ENCODE results near the gene FOXP1.

Gene FOXP1

GRCh38 chr3:71495708-71496472 lies 87.6 kb downstream of the FOXP1 start:
- Histone ChIP-seq H3K4me1 (ENCODE audit: control insufficient read depth, insufficient read depth, low read length) (peaks cover 17% of the 10 kb centered on the region), H3K9ac (ENCODE audit: low read length in 2 of 2) (no peak overlapping the region), H3K4me3 (ENCODE audit: low read length in 2 of 2) (peak overlapping the region in 1 of 2 donors; percentile 0), H3K36me3 (ENCODE audit: control insufficient read depth in 2 of 2, insufficient read depth in 2 of 2, low read length in 2 of 2) (peaks cover 3 to 4% of the 10 kb centered on the region in 2 donors), H3K27ac (ENCODE audit: low read length) (peak overlapping the region; percentile 19), H3K9me3 (ENCODE audit: control insufficient read depth in 2 of 2, low read length in 2 of 2) (peaks cover 0 to 5% of the 10 kb centered on the region in 2 donors), H3K27me3 (ENCODE audit: control insufficient read depth in 1 of 2, insufficient read depth in 2 of 2, low read length in 2 of 2) (no peaks in the 10 kb centered on the region)

GRCh38 chr3:71494212-71494611 lies 89.3 kb downstream of the FOXP1 start:
- no peak overlapping the region for H3K9ac ChIP-seq (ENCODE audit: low read length in 2 of 2)
- H3K4me1 ChIP-seq (ENCODE audit: control insufficient read depth, insufficient read depth, low read length): peaks cover 17% of the 10 kb centered on the region
- peaks cover 0 to 5% of the 10 kb centered on the region in 2 donors for H3K9me3 ChIP-seq (ENCODE audit: control insufficient read depth in 2 of 2, low read length in 2 of 2)
- peaks cover 3 to 4% of the 10 kb centered on the region in 2 donors for H3K36me3 ChIP-seq (ENCODE audit: control insufficient read depth in 2 of 2, insufficient read depth in 2 of 2, low read length in 2 of 2)
- no peaks in the 10 kb centered on the region for H3K27me3 ChIP-seq (ENCODE audit: control insufficient read depth in 1 of 2, insufficient read depth in 2 of 2, low read length in 2 of 2)
- H3K27ac ChIP-seq (ENCODE audit: low read length): no peak overlapping the region
- H3K4me3 ChIP-seq (ENCODE audit: low read length in 2 of 2): no peak overlapping the region

GRCh38 chr3:71492974-71493771 lies 90.4 kb downstream of the FOXP1 start:
- no peak overlapping the region for H3K27ac ChIP-seq (ENCODE audit: low read length)

GRCh38 chr3:71492566-71492965 lies 91.0 kb downstream of the FOXP1 start:
- Histone ChIP-seq H3K4me1 (ENCODE audit: control insufficient read depth, insufficient read depth, low read length) (peaks cover 13% of the 10 kb centered on the region), H3K4me3 (ENCODE audit: low read length in 2 of 2) (no peak overlapping the region), H3K27me3 (ENCODE audit: control insufficient read depth in 1 of 2, insufficient read depth in 2 of 2, low read length in 2 of 2) (no peaks in the 10 kb centered on the region), H3K9me3 (ENCODE audit: control insufficient read depth in 2 of 2, low read length in 2 of 2) (peaks cover 0 to 5% of the 10 kb centered on the region in 2 donors), H3K27ac (ENCODE audit: low read length) (no peak overlapping the region), H3K36me3 (ENCODE audit: control insufficient read depth in 2 of 2, insufficient read depth in 2 of 2, low read length in 2 of 2) (peaks cover 3 to 4% of the 10 kb centered on the region in 2 donors), H3K9ac (ENCODE audit: low read length in 2 of 2) (no peak overlapping the region)

More at GRCh38 chr3:71492974-71493771, 90.4 kb downstream of the FOXP1 start:
- Histone ChIP-seq H3K4me3 (ENCODE audit: low read length in 2 of 2) (no peak overlapping the region), H3K27me3 (ENCODE audit: control insufficient read depth in 1 of 2, insufficient read depth in 2 of 2, low read length in 2 of 2) (no peaks in the 10 kb centered on the region), H3K9me3 (ENCODE audit: control insufficient read depth in 2 of 2, low read length in 2 of 2) (peaks cover 0 to 5% of the 10 kb centered on the region in 2 donors), H3K4me1 (ENCODE audit: control insufficient read depth, insufficient read depth, low read length) (peaks cover 15% of the 10 kb centered on the region), H3K9ac (ENCODE audit: low read length in 2 of 2) (no peak overlapping the region), H3K36me3 (ENCODE audit: control insufficient read depth in 2 of 2, insufficient read depth in 2 of 2, low read length in 2 of 2) (peaks cover 3 to 4% of the 10 kb centered on the region in 2 donors)

- Histone ChIP-seq H3K27me3 (ENCODE audit: control insufficient read depth in 1 of 2, insufficient read depth in 2 of 2, low read length in 2 of 2) (no peaks in the 10 kb centered on the region), H3K9me3 (ENCODE audit: control insufficient read depth in 2 of 2, low read length in 2 of 2) (peaks cover 0 to 5% of the 10 kb centered on the region in 2 donors), H3K27ac (ENCODE audit: low read length) (no peak overlapping the region), H3K36me3 (ENCODE audit: control insufficient read depth in 2 of 2, insufficient read depth in 2 of 2, low read length in 2 of 2) (peaks cover 3 to 4% of the 10 kb centered on the region in 2 donors), H3K4me1 (ENCODE audit: control insufficient read depth, insufficient read depth, low read length) (peaks cover 3% of the 10 kb centered on the region), H3K4me3 (ENCODE audit: low read length in 2 of 2) (no peak overlapping the region), H3K9ac (ENCODE audit: low read length in 2 of 2) (no peak overlapping the region)
Observed at GRCh38 chr3:71491154-71491752, 92.3 kb downstream of the FOXP1 start.

- Histone ChIP-seq H3K4me3 (ENCODE audit: low read length in 2 of 2) (no peak overlapping the region), H3K4me1 (ENCODE audit: control insufficient read depth, insufficient read depth, low read length) (no peaks in the 10 kb centered on the region), H3K9ac (ENCODE audit: low read length in 2 of 2) (no peak overlapping the region), H3K27ac (ENCODE audit: low read length) (no peak overlapping the region), H3K27me3 (ENCODE audit: control insufficient read depth in 1 of 2, insufficient read depth in 2 of 2, low read length in 2 of 2) (no peaks in the 10 kb centered on the region), H3K36me3 (ENCODE audit: control insufficient read depth in 2 of 2, insufficient read depth in 2 of 2, low read length in 2 of 2) (peaks cover 3 to 4% of the 10 kb centered on the region in 2 donors), H3K9me3 (ENCODE audit: control insufficient read depth in 2 of 2, low read length in 2 of 2) (peaks cover 0 to 5% of the 10 kb centered on the region in 2 donors)
Observed at GRCh38 chr3:71490692-71491091, 92.8 kb downstream of the FOXP1 start.

- Histone ChIP-seq H3K36me3 (ENCODE audit: control insufficient read depth in 2 of 2, insufficient read depth in 2 of 2, low read length in 2 of 2) (peaks cover 3 to 4% of the 10 kb centered on the region in 2 donors), H3K9me3 (ENCODE audit: control insufficient read depth in 2 of 2, low read length in 2 of 2) (peaks cover 0 to 5% of the 10 kb centered on the region in 2 donors), H3K27me3 (ENCODE audit: control insufficient read depth in 1 of 2, insufficient read depth in 2 of 2, low read length in 2 of 2) (no peaks in the 10 kb centered on the region), H3K4me3 (ENCODE audit: low read length in 2 of 2) (no peak overlapping the region), H3K27ac (ENCODE audit: low read length) (no peak overlapping the region), H3K9ac (ENCODE audit: low read length in 2 of 2) (no peak overlapping the region), H3K4me1 (ENCODE audit: control insufficient read depth, insufficient read depth, low read length) (no peaks in the 10 kb centered on the region)
Observed at GRCh38 chr3:71489315-71489761, 94.2 kb downstream of the FOXP1 start.

- H3K27ac ChIP-seq (ENCODE audit: low read length): no peak overlapping the region
- no peak overlapping the region for H3K9ac ChIP-seq (ENCODE audit: low read length in 2 of 2)
- H3K36me3 ChIP-seq (ENCODE audit: control insufficient read depth in 2 of 2, insufficient read depth in 2 of 2, low read length in 2 of 2): peaks cover 3 to 4% of the 10 kb centered on the region in 2 donors
- no peak overlapping the region for H3K4me3 ChIP-seq (ENCODE audit: low read length in 2 of 2)
- no peaks in the 10 kb centered on the region for H3K4me1 ChIP-seq (ENCODE audit: control insufficient read depth, insufficient read depth, low read length)
- H3K27me3 ChIP-seq (ENCODE audit: control insufficient read depth in 1 of 2, insufficient read depth in 2 of 2, low read length in 2 of 2): no peaks in the 10 kb centered on the region
- peaks cover 0 to 5% of the 10 kb centered on the region in 2 donors for H3K9me3 ChIP-seq (ENCODE audit: control insufficient read depth in 2 of 2, low read length in 2 of 2)
Observed at GRCh38 chr3:71488882-71489281, 94.6 kb downstream of the FOXP1 start.

GRCh38 chr3:71488391-71488809 lies 95.1 kb downstream of the FOXP1 start:
- Histone ChIP-seq H3K27ac (ENCODE audit: low read length) (no peak overlapping the region), H3K4me3 (ENCODE audit: low read length in 2 of 2) (no peak overlapping the region), H3K9me3 (ENCODE audit: control insufficient read depth in 2 of 2, low read length in 2 of 2) (peaks cover 0 to 5% of the 10 kb centered on the region in 2 donors), H3K4me1 (ENCODE audit: control insufficient read depth, insufficient read depth, low read length) (no peaks in the 10 kb centered on the region), H3K27me3 (ENCODE audit: control insufficient read depth in 1 of 2, insufficient read depth in 2 of 2, low read length in 2 of 2) (no peaks in the 10 kb centered on the region), H3K36me3 (ENCODE audit: control insufficient read depth in 2 of 2, insufficient read depth in 2 of 2, low read length in 2 of 2) (peaks cover 3 to 4% of the 10 kb centered on the region in 2 donors), H3K9ac (ENCODE audit: low read length in 2 of 2) (no peak overlapping the region)

GRCh38 chr3:71487418-71487817 lies 96.1 kb downstream of the FOXP1 start:
- H3K9ac ChIP-seq (ENCODE audit: low read length in 2 of 2): no peak overlapping the region
- no peak overlapping the region for H3K27ac ChIP-seq (ENCODE audit: low read length)
- peaks cover under 1 to 2% of the 10 kb centered on the region in 2 donors for H3K36me3 ChIP-seq (ENCODE audit: control insufficient read depth in 2 of 2, insufficient read depth in 2 of 2, low read length in 2 of 2)
- H3K4me1 ChIP-seq (ENCODE audit: control insufficient read depth, insufficient read depth, low read length): no peaks in the 10 kb centered on the region
- H3K4me3 ChIP-seq (ENCODE audit: low read length in 2 of 2): no peak overlapping the region
- no peaks in the 10 kb centered on the region for H3K27me3 ChIP-seq (ENCODE audit: control insufficient read depth in 1 of 2, insufficient read depth in 2 of 2, low read length in 2 of 2)
- H3K9me3 ChIP-seq (ENCODE audit: control insufficient read depth in 2 of 2, low read length in 2 of 2): peaks cover 0 to 5% of the 10 kb centered on the region in 2 donors

Measured in stomach smooth muscle (tissue), 2 donors.